H1 (cell line): ENCODE measurements around the gene GTF2A1. TPM values are rescaled to one million over a fixed set of nuclear protein-coding genes. Genes with fewer than 3 reads are reported as not detected.

Source experiments
- CTCF ChIA-PET: fragments of 300-600 bp; sonication (Branson Sonifier 250); formaldehyde crosslinking; loops from one replicate; lab custom pipeline; 2021; ENCODE audit not compliant: partially characterized antibody; lab: Charles Lee
- POLR2A ChIA-PET: fragments of 300-600 bp; sonication (Branson Sonifier 250); formaldehyde crosslinking; loops from one replicate; lab custom pipeline; 2021; ENCODE audit warnings: inconsistent platforms; ENCODE audit not compliant: partially characterized antibody; lab: Charles Lee
- DNase-seq, 2 experiments: peaks; one replicate each; pipeline versions ENCODE4 v3.0.0 to v3.0.0-alpha.2; 2010 to 2022; ENCODE audit warnings: low spot score in 2 of 2, low read depth in 1 of 2, mixed read lengths in 1 of 2
- FAIRE-seq: peaks from 2 replicates; lab custom pipeline; 2011; peaks lifted over from hg19 to GRCh38; lab: Jason Lieb, UNC
- H2AFZ ChIP-seq: 2 replicates; pipeline ENCODE4 v1.8.1; 2012; ENCODE audit warnings: low read length, inconsistent platforms
- H2AK5ac ChIP-seq: 2 replicates; pipeline ENCODE4 v1.6.1; 2013; ENCODE audit warnings: low read depth, low read length
- H2BK120ac ChIP-seq: replicated peaks from 2 replicates; pipeline ENCODE3; 2013; ENCODE audit warnings: low read depth, low read length, inconsistent platforms
- H2BK12ac ChIP-seq: 2 replicates; pipeline ENCODE4 v1.6.1; 2013; ENCODE audit warnings: low read depth, low read length
- H2BK15ac ChIP-seq: 2 replicates; pipeline ENCODE4 v1.6.1; 2013; ENCODE audit warnings: low read length
- H2BK20ac ChIP-seq: 2 replicates; pipeline ENCODE4 v1.6.1; 2013; ENCODE audit warnings: low read length
- H2BK5ac ChIP-seq: 2 replicates; pipeline ENCODE4 v1.6.1; 2013; ENCODE audit warnings: low read depth, low read length
- H3K14ac ChIP-seq: 2 replicates; pipeline ENCODE4 v1.6.1; 2013; ENCODE audit warnings: inconsistent platforms; ENCODE audit not compliant: insufficient read length
- H3K18ac ChIP-seq: 2 replicates; pipeline ENCODE4 v1.6.1; 2013; ENCODE audit warnings: low read length; ENCODE audit errors: extremely low read depth
- H3K23ac ChIP-seq: 2 replicates; pipeline ENCODE4 v1.6.1; 2013; ENCODE audit warnings: inconsistent platforms; ENCODE audit not compliant: insufficient read length
- H3K23me2 ChIP-seq: 2 replicates; pipeline ENCODE4 v1.6.1; 2013; ENCODE audit warnings: low read depth, low read length
- H3K27ac ChIP-seq: 2 replicates; pipeline ENCODE4 v1.6.1; 2011; ENCODE audit warnings: low read depth, low read length, inconsistent platforms
- H3K27me3 ChIP-seq, 4 experiments: replicated peaks in 1 of 4; 1 replicate in 1 of 4; 2 replicates in 3 of 4; pipeline versions ENCODE4 v1.6.1 to v1.8.1; 2011 to 2013; ENCODE audit warnings: low read length in 3 of 4, mild to moderate bottlenecking in 3 of 4, inconsistent platforms in 2 of 4, mixed read lengths in 2 of 4, moderate library complexity in 1 of 4; ENCODE audit not compliant: control insufficient read depth in 3 of 4, insufficient read depth in 3 of 4; ENCODE audit errors: extremely low read depth in 1 of 4
- H3K36me3 ChIP-seq, 4 experiments: 2 replicates each; pipeline versions ENCODE4 v1.6.1 to v1.8.1; 2011 to 2013; ENCODE audit warnings: mild to moderate bottlenecking in 4 of 4, low read length in 3 of 4, moderate library complexity in 2 of 4, control low read depth in 1 of 4, inconsistent platforms in 1 of 4; ENCODE audit not compliant: insufficient read depth in 4 of 4, control insufficient read depth in 2 of 4
- H3K4ac ChIP-seq: replicated peaks from 2 replicates; pipeline ENCODE3; 2013; ENCODE audit warnings: low read length, low read depth, mixed read lengths, inconsistent platforms; ENCODE audit not compliant: insufficient read length
- H3K4me1 ChIP-seq, 4 experiments: replicated peaks in 1 of 4; 1 replicate in 1 of 4; 2 replicates in 3 of 4; pipeline versions ENCODE4 v1.6.1 to v1.8.1; 2011 to 2013; ENCODE audit warnings: low read length in 3 of 4, inconsistent platforms in 2 of 4, mixed read lengths in 1 of 4; ENCODE audit not compliant: insufficient read depth in 4 of 4, control insufficient read depth in 3 of 4
- H3K4me2 ChIP-seq, 2 experiments: 2 replicates each; pipeline versions ENCODE4 v1.6.1 to v1.8.1; 2011 to 2013; ENCODE audit warnings: low read depth in 2 of 2, low read length in 2 of 2, control low read depth in 1 of 2, inconsistent platforms in 1 of 2, mild to moderate bottlenecking in 1 of 2; ENCODE audit not compliant: insufficient read depth in 1 of 2
- H3K4me3 ChIP-seq, 4 experiments: fragments of 200-600, 300-600 bp in 1 of 4; sonication (generic), shearing (Covaris generic), sonication (Bioruptor Twin) in 1 of 4; 2 replicates each; pipeline versions ENCODE4 v1.5.1 to v1.8.1; 2011 to 2016; ENCODE audit warnings: low read length in 4 of 4, low read depth in 3 of 4, control low read depth in 2 of 4, inconsistent platforms in 2 of 4, mild to moderate bottlenecking in 2 of 4, mixed read lengths in 1 of 4, moderate library complexity in 1 of 4; ENCODE audit not compliant: insufficient read depth in 2 of 4; ENCODE audit errors: extremely low read depth in 1 of 4
- H3K56ac ChIP-seq: replicated peaks from 2 replicates; pipeline ENCODE3; 2013; ENCODE audit warnings: low read depth, mild to moderate bottlenecking, mixed read lengths, low read length, inconsistent platforms; ENCODE audit not compliant: insufficient read length
- H3K79me1 ChIP-seq: 2 replicates; pipeline ENCODE4 v1.6.1; 2013; ENCODE audit warnings: low read depth, low read length, control low read depth
- H3K79me2 ChIP-seq, 2 experiments: 2 replicates each; pipeline versions ENCODE4 v1.6.1 to v1.8.1; 2012 to 2013; ENCODE audit warnings: low read length in 2 of 2, mild to moderate bottlenecking in 2 of 2, inconsistent platforms in 1 of 2; ENCODE audit not compliant: insufficient read depth in 2 of 2, control insufficient read depth in 1 of 2
- H3K9ac ChIP-seq, 4 experiments: replicated peaks in 1 of 4; 1 replicate in 1 of 4; 2 replicates in 3 of 4; pipeline versions ENCODE4 v1.6.1 to v1.8.1; 2011 to 2013; ENCODE audit warnings: low read depth in 3 of 4, low read length in 3 of 4, control low read depth in 2 of 4, mild to moderate bottlenecking in 2 of 4, moderate library complexity in 2 of 4, inconsistent platforms in 1 of 4; ENCODE audit errors: extremely low read depth in 1 of 4
- H3K9me3 ChIP-seq, 2 experiments: 2 replicates each; pipeline versions ENCODE4 v1.6.1 to v1.8.1; 2012 to 2013; ENCODE audit warnings: mild to moderate bottlenecking in 2 of 2, moderate library complexity in 2 of 2, control low read depth in 1 of 2, inconsistent platforms in 1 of 2, low read depth in 1 of 2, low read length in 1 of 2, mixed read lengths in 1 of 2; ENCODE audit not compliant: insufficient read depth in 2 of 2
- H4K20me1 ChIP-seq, 2 experiments: replicated peaks in 1 of 2; 2 replicates each; pipeline versions ENCODE3 to v1.8.1; 2011 to 2013; ENCODE audit warnings: inconsistent platforms in 2 of 2, low read length in 2 of 2, mild to moderate bottlenecking in 1 of 2; ENCODE audit not compliant: insufficient read depth in 2 of 2, control insufficient read depth in 1 of 2
- H4K5ac ChIP-seq: 2 replicates; pipeline ENCODE4 v1.6.1; 2013; ENCODE audit warnings: low read length, low read depth, mixed read lengths, inconsistent platforms; ENCODE audit not compliant: insufficient read length
- H4K8ac ChIP-seq: 2 replicates; pipeline ENCODE4 v1.8.0; 2013; ENCODE audit warnings: mild to moderate bottlenecking, moderate library complexity, low read length, inconsistent platforms; ENCODE audit not compliant: insufficient read depth; ENCODE audit errors: extremely low read depth
- H4K91ac ChIP-seq: replicated peaks from 2 replicates; pipeline ENCODE3; 2013; ENCODE audit warnings: low read length, mixed read lengths, inconsistent platforms; ENCODE audit not compliant: insufficient read length
- CHD1 ChIP-seq: IDR thresholded peaks from 2 replicates; pipeline ENCODE4 v1.6.1; 2012; ENCODE audit warnings: low read depth, low read length, improper control_type of control experiment
- CREB1 ChIP-seq: IDR thresholded peaks from 2 replicates; pipeline ENCODE4 v1.6.1; 2012; ENCODE audit warnings: inconsistent platforms
- EP300 ChIP-seq, 2 experiments: IDR thresholded peaks; 1 replicate in 1 of 2; 2 replicates in 1 of 2; pipeline ENCODE4 v1.6.1; 2011 to 2012; ENCODE audit warnings: low read depth in 2 of 2, low read length in 2 of 2, mild to moderate bottlenecking in 2 of 2, borderline replicate concordance in 1 of 2, inconsistent platforms in 1 of 2, moderate library complexity in 1 of 2
- EZH2 ChIP-seq: fragments of 200-600 bp; sonication (generic); IDR thresholded peaks from 2 replicates; pipeline ENCODE4 v1.7.1; 2012; ENCODE audit warnings: low read depth, mild to moderate bottlenecking, moderate library complexity, low read length, inconsistent platforms; ENCODE audit not compliant: severe bottlenecking
- JUN ChIP-seq: IDR thresholded peaks from 2 replicates; pipeline ENCODE4 v1.6.1; 2011; ENCODE audit warnings: low read depth, mild to moderate bottlenecking, improper control_type of control experiment, low read length
- MAFK ChIP-seq: IDR thresholded peaks from 2 replicates; pipeline ENCODE4 v1.6.1; 2012; ENCODE audit warnings: low read depth, mild to moderate bottlenecking, improper control_type of control experiment, low read length
- MAX ChIP-seq: IDR thresholded peaks from 2 replicates; pipeline ENCODE4 v1.6.1; 2012; ENCODE audit warnings: inconsistent platforms
- NRF1 ChIP-seq: IDR thresholded peaks from 2 replicates; pipeline ENCODE4 v1.6.1; 2011; ENCODE audit warnings: mild to moderate bottlenecking, low read depth, low read length, improper control_type of control experiment
- POLR2AphosphoS5 ChIP-seq: IDR thresholded peaks from 2 replicates; pipeline ENCODE4 v1.6.1; 2011; ENCODE audit warnings: low read depth, low read length
- RAD21 ChIP-seq, 2 experiments: IDR thresholded peaks in 1 of 2; conservative IDR thresholded peaks in 1 of 2; 2 replicates each; pipeline ENCODE4 v1.6.1; 2011; ENCODE audit warnings: low read depth in 2 of 2, low read length in 2 of 2, improper control_type of control experiment in 1 of 2, inconsistent platforms in 1 of 2, mild to moderate bottlenecking in 1 of 2, moderate library complexity in 1 of 2
- SP4 ChIP-seq: IDR thresholded peaks from 2 replicates; pipeline ENCODE4 v1.6.1; 2012; ENCODE audit warnings: low read length, inconsistent platforms
- TBP ChIP-seq: IDR thresholded peaks from 2 replicates; pipeline ENCODE4 v1.6.1; 2011; ENCODE audit warnings: low read depth, low read length, improper control_type of control experiment
- WGBS, 2 experiments: shearing (Covaris generic) in 1 of 2; methylation state at CpG; one replicate each; pipeline versions ENCODE4 v1.1.6 to v1.1.7; 2013 to 2015; ENCODE audit warnings: low lambda C conversion rate in 2 of 2, mixed read lengths in 2 of 2, inconsistent platforms in 1 of 2, low coverage in 1 of 2, missing lambda C conversion rate in 1 of 2; ENCODE audit not compliant: insufficient replicate concordance in 2 of 2, insufficient coverage in 1 of 2, insufficient read length in 1 of 2; ENCODE audit errors: extremely low coverage in 1 of 2, missing lambda C conversion rate in 1 of 2; 5-methylcytosine and 5-hydroxymethylcytosine counted together
- polyA plus RNA-seq, 7 experiments: library from polyadenylated mRNA; depleted of rRNA in 3 of 7; stranded (reverse) in 5 of 7; unstranded in 2 of 7; fragments of >200 nt in 5 of 7; fragments of 200-250 nt in 2 of 7; gene quantifications; 1 replicate in 5 of 7; 2 replicates in 1 of 7; 4 replicates in 1 of 7; pipeline versions ENCODE4 v1.2.1 to v1.2.3, GENCODE V29; 2011 to 2013; ENCODE audit warnings: missing spikeins in 2 of 7, mixed read lengths in 2 of 7
- total RNA-seq: library from RNA; stranded (reverse); fragmentation: NEBNext Ultra II Directional; extraction: Animal tissue kit (Norgen Biotek cat#: 25700); gene quantifications from 2 replicates; pipeline ENCODE4 v1.2.1, GENCODE V29; 2021

GTF2A1 gene
- total and polyA plus RNA-seq, 2 of the 8 experiments (the other 6 are each of a cell fraction or from before 2014, with no cell fraction given) = 24.1 to 57.8 TPM

DNA sequence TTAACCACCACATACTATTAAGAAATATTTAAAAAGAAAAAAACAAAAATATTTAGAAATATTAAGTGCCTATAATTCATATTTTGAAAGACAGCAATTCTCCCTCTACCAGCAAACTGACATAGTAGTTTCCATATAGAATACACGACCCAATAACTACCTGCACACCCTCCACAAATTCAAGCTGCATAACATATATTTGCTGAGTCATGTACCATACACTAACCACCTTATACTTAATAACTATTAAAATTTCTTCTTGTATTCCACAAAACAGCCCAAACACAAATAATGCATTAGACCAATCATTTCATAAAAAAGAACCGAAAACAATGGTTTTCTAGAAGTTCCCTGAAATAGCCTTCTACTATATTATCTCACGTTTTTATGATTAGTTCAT lies 21.7 kb downstream of the GTF2A1 start:
- H4K8ac ChIP-seq = no peak overlapping the region
- POLR2A ChIA-PET = interaction anchor here (0.7 to 1.8 kb wide), 2 partner anchors 22 to 28 kb away, joined by 3 to 5 read pairs; partner anchors contain the start of gene GTF2A1
- TF ChIP-seq EP300 (IDR thresholded peaks at IDR 0.05; ENCODE audit: borderline replicate concordance in 1 of 2, low read depth in 2 of 2, low read length in 2 of 2) (no peak), JUN (no peak), TBP (no peak), RAD21 (IDR thresholded peaks at IDR 0.05 in 1 of 2, conservative IDR thresholded peaks at IDR 0.05 in 1 of 2; ENCODE audit: low read depth in 2 of 2, low read length in 2 of 2) (no peak), MAFK (no peak; the same call in 1 of the 2 replicates), CREB1 (no peak), SP4 (no peak), MAX (no peak), EZH2 (no peak), NRF1 (no peak), CHD1 (no peak), POLR2AphosphoS5 (no peak)

More for the DNA sequence above, 21.7 kb downstream of the GTF2A1 start:
- Histone ChIP-seq H2BK12ac (no peak overlapping the region), H3K56ac (no peak overlapping the region), H3K4me1 (no peaks in the 10 kb centered on the region), H3K4ac (no peak overlapping the region), H2BK120ac (no peak overlapping the region), H3K9ac (no peak overlapping the region), H2BK5ac (no peak overlapping the region), H2AK5ac (no peak overlapping the region), H3K23ac (no peak overlapping the region), H3K4me3 (no peak overlapping the region), H4K91ac (no peak overlapping the region), H3K4me2 (no peak overlapping the region), H3K18ac (no peak overlapping the region), H3K9me3 (no peaks in the 10 kb centered on the region), H2BK15ac (no peak overlapping the region), H3K14ac (no peak overlapping the region), H3K23me2 (no peaks in the 10 kb centered on the region), H4K5ac (no peak overlapping the region), H3K27me3 (no peaks in the 10 kb centered on the region), H3K27ac (no peak overlapping the region), H2AFZ (no peak overlapping the region), H3K79me1 (no peaks in the 10 kb centered on the region), H3K36me3 (peaks cover 15 to 91% (median 46%) of the 10 kb centered on the region in 4 experiments; a peak in 7 of 8 replicates), H2BK20ac (no peak overlapping the region), H4K20me1 (peaks cover 0 to 2% of the 10 kb centered on the region in 2 experiments), H3K79me2 (peaks cover 0 to 12% of the 10 kb centered on the region in 2 experiments; a peak in 2 of 4 replicates)
- CTCF ChIA-PET = interaction anchor here (1.7 kb wide), 1 partner anchor 13 kb away, joined by 5 read pairs; no protein-coding TSS in a partner anchor
- no peak for FAIRE-seq
- 87% methylated on average over 3 of the region's 3 CpGs; no CpG with 5 or more reads in 1 of the 2 experiments for WGBS, 2 experiments
- no peak for DNase-seq
